GM13976 (cell line): ENCODE results near the gene WWOX.

Experiments used
- DNase-seq: peaks from one replicate; pipeline ENCODE4 v3.0.0; 2012; ENCODE audit warnings: low spot score
- CTCF ChIP-seq: IDR thresholded peaks from 2 replicates; pipeline ENCODE4 v1.5.1; 2012; ENCODE audit warnings: borderline replicate concordance, mild to moderate bottlenecking; ENCODE audit not compliant: insufficient read depth; ENCODE audit errors: extremely low read depth, missing control alignments, control extremely low read depth
- in situ Hi-C: fragments of 300-500 bp; cut with MboI; formaldehyde crosslinking; loops from one replicate; pipeline ENCODE4 v1.12.0; 2022; ENCODE audit warnings: low sequenced_read_pairs, mixed read lengths, inconsistent platforms; ENCODE audit not compliant: unreplicated experiment

The WWOX gene

GRCh38 chr16:78461087-78461486, 361.6 kb downstream of the WWOX start:
- in situ Hi-C loops: no loop called here
- TF ChIP-seq CTCF: no peak
- DNase-seq: no peak

DNA sequence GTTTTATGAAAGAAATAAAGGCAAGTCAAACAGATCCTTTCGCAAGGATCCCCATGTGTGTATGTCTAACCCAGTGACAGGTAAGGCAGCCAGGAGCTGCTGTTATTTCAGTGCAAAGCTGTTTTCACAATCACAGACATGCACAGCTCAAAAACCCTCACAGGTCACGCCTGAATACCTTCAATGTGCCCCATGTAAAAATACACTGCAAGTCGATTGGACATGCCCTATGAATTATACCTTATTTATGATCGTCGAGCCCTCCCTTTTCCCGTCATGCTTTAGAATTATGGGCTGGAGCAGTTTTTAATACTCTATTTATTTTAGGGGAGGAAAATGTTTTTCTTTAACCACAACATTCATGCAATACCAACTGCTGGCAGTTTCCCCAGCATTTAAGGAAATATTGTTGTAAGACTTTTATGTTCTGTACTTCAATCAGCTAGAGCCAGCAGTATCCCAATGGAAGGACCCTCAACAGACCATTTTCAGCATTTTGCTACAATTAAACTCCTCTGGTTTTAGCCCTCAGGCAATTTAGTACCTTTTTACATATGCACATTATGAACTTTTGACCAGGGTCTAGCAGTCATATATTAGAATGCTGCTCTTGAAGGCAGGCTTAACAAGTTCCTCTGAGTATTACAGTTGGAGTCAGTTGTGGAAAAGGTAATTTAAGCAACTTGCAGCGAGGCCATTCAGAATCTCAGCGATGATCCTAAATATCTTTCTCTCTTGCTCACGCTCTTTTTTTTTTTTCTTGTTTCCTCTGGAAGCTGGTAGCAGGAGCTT, 362.2 kb downstream of the WWOX start:
- TF ChIP-seq CTCF: no peak
- in situ Hi-C loops: no loop called here
- DNase-seq: no peak

GRCh38 chr16:78462288-78463208, 363.1 kb downstream of the WWOX start:
- in situ Hi-C loops: no loop called here
- TF ChIP-seq CTCF: no peak
- no peak for DNase-seq

DNA sequence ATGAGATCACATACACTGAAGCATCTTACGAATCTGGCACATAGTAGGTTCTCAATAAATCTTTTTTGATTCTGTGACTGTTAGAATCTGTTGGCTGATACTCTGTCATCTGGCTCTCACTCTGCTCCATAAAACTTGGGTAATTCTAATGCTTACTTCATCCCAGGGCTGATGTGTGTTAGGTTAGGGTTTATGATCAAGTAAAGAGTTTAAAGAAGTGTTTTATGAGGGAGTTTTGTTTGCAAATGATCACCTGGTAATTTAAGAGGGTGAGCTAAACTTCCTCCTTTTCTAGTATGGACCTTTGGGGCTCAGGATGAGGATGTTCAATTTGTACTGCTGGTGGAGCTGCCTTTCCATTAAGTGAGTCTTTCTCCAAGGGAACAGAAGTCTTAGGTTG, 364.1 kb downstream of the WWOX start:
- no peak for DNase-seq
- in situ Hi-C loops: no loop called here
- no peak for TF ChIP-seq CTCF

- no peak for TF ChIP-seq CTCF
- DNase-seq: no peak
- in situ Hi-C loops: no loop called here
Measured at GRCh38 chr16:78464833-78465232, 365.4 kb downstream of the WWOX start.

DNA sequence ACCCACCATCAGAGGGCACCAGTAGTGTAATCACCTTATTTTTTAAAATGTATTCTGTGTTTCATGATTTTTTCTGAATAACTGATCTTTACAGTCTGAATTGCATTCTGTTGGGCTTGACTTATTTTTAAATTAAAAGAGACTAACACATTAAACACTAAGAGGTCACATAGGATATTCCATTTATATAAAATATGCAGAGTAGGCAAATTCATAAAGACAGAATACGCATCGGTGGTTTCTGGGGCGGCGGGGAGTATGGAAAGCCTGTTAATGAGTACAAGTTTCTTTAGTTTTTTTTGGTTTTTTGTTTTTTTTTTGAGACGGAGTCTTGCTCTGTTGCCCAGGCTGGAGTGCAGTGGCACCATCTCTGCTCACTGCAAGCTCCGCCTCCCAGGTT, 366.3 kb downstream of the WWOX start:
- in situ Hi-C loops: no loop called here
- DNase-seq: no peak
- no peak for TF ChIP-seq CTCF
